B cell (primary cell): ENCODE data around the gene PTRH1. TPM values are rescaled to one million over a fixed set of nuclear protein-coding genes. Genes with fewer than 3 reads are reported as not detected.
A peak's percentile ranks its signal among the peaks of the same experiment; 100 is the strongest.

ENCODE experiments used
- ATAC-seq: fragments of 200-7000 bp; cut with Tn5 transposase; one replicate; pipeline ENCODE4 v1.10.0; 2021; ENCODE audit warnings: low read depth, mild to moderate bottlenecking, moderate number of reproducible peaks, moderate library complexity
- CTCF ChIA-PET: fragments of 350-600 bp; sonication (Branson Sonifier 250); formaldehyde crosslinking; loops from one replicate; lab custom pipeline; 2021; ENCODE audit warnings: antibody characterized with exemption, inconsistent platforms; lab: Charles Lee
- POLR2A ChIA-PET: fragments of 350-600 bp; sonication (Branson Sonifier 250); formaldehyde crosslinking; loops from one replicate; lab custom pipeline; 2021; ENCODE audit warnings: antibody characterized with exemption; lab: Charles Lee
- DNase-seq: peaks from one replicate; pipeline ENCODE4 v3.0.0; 2013
- H2AFZ ChIP-seq: 2 replicates; pipeline ENCODE4 v1.6.1; 2012; ENCODE audit warnings: mild to moderate bottlenecking, low read depth, low read length; ENCODE audit not compliant: insufficient read depth, poor library complexity, severe bottlenecking
- H3K27ac ChIP-seq, 2 donors: 1 replicate in 1 of 2; 2 replicates in 1 of 2; pipeline ENCODE4 v1.5.1; 2012 to 2013; ENCODE audit warnings: low read length in 2 of 2, mild to moderate bottlenecking in 2 of 2, moderate library complexity in 1 of 2
- H3K27me3 ChIP-seq, 4 experiments: fragments of 200-600 bp in 1 of 4; sonication (generic) in 1 of 4; replicated peaks in 1 of 4; 1 replicate in 2 of 4; 2 replicates in 2 of 4; pipeline versions ENCODE4 v1.6.1 to v1.7.0; 2013 to 2016; ENCODE audit warnings: low read length in 3 of 4, mild to moderate bottlenecking in 2 of 4, mixed read lengths in 1 of 4, moderate library complexity in 1 of 4; ENCODE audit not compliant: insufficient read depth in 4 of 4, control insufficient read depth in 3 of 4; ENCODE audit errors: control extremely low read depth in 1 of 4
- H3K36me3 ChIP-seq, 2 experiments: replicated peaks in 1 of 2; 1 replicate in 1 of 2; 2 replicates in 1 of 2; pipeline versions ENCODE4 v1.6.1 to v1.7.1; 2013; ENCODE audit warnings: low read length in 1 of 2; ENCODE audit not compliant: insufficient read depth in 2 of 2, control insufficient read depth in 1 of 2; ENCODE audit errors: control extremely low read depth in 1 of 2, extremely low read depth in 1 of 2
- H3K4me1 ChIP-seq, 2 donors: fragments of 200-600 bp in 1 of 2; sonication (generic) in 1 of 2; 1 replicate in 1 of 2; 2 replicates in 1 of 2; pipeline versions ENCODE4 v1.5.1 to v1.6.1; 2013 to 2017; ENCODE audit warnings: low read length in 2 of 2; ENCODE audit not compliant: control insufficient read depth in 2 of 2, insufficient read depth in 2 of 2
- H3K4me2 ChIP-seq: replicated peaks from 2 replicates; pipeline ENCODE3; 2012; ENCODE audit warnings: mild to moderate bottlenecking, low read depth, low read length; ENCODE audit not compliant: poor library complexity, severe bottlenecking
- H3K4me3 ChIP-seq, 5 experiments: fragments of 200-600 bp in 1 of 5; sonication (generic) in 1 of 5; 1 replicate in 3 of 5; 2 replicates in 2 of 5; pipeline versions ENCODE4 v1.5.1 to v1.7.0; 2011 to 2016; ENCODE audit warnings: low read length in 4 of 5, mild to moderate bottlenecking in 4 of 5, low read depth in 2 of 5, control low read depth in 1 of 5, moderate library complexity in 1 of 5; ENCODE audit not compliant: insufficient read depth in 1 of 5; ENCODE audit errors: control extremely low read depth in 1 of 5, extremely low read depth in 1 of 5
- H3K79me2 ChIP-seq: fragments of 200-600 bp; sonication (generic); one replicate; pipeline ENCODE4 v1.6.0; 2016; ENCODE audit warnings: low read length; ENCODE audit not compliant: control insufficient read depth, insufficient read depth
- H3K9ac ChIP-seq: fragments of 200-600 bp; sonication (generic); 2 replicates; pipeline ENCODE4 v1.6.1; 2017; ENCODE audit warnings: mild to moderate bottlenecking, low read length, moderate library complexity
- H3K9me3 ChIP-seq, 3 donors: one replicate each; pipeline versions ENCODE4 v1.6.1 to v1.7.1; 2013; ENCODE audit warnings: low read length in 2 of 3; ENCODE audit not compliant: control insufficient read depth in 2 of 3, insufficient read depth in 1 of 3; ENCODE audit errors: control extremely low read depth in 1 of 3
- H4K20me1 ChIP-seq: 2 replicates; pipeline ENCODE4 v1.6.0; 2012; ENCODE audit warnings: mild to moderate bottlenecking, low read length; ENCODE audit not compliant: insufficient read depth, control insufficient read depth, poor library complexity, severe bottlenecking
- H3K27ac Mint-ChIP-seq: one replicate; pipeline ENCODE4 v1.8.0; 2021; ENCODE audit warnings: mixed read lengths
- H3K27me3 Mint-ChIP-seq: one replicate; pipeline ENCODE4 v1.8.0; 2021; ENCODE audit warnings: mixed read lengths
- H3K4me1 Mint-ChIP-seq: one replicate; pipeline ENCODE4 v1.8.0; 2021; ENCODE audit warnings: mixed read lengths
- H3K4me3 Mint-ChIP-seq: one replicate; pipeline ENCODE4 v1.8.0; 2021; ENCODE audit warnings: mixed read lengths
- H3K9me3 Mint-ChIP-seq: one replicate; pipeline ENCODE4 v1.8.0; 2022; ENCODE audit warnings: mixed read lengths; ENCODE audit not compliant: insufficient read depth
- CTCF ChIP-seq: fragments of 200-600 bp; IDR thresholded peaks from one replicate; pipeline ENCODE4 v1.8.0; 2022; ENCODE audit warnings: antibody characterized with exemption, mild to moderate bottlenecking
- EZH2 ChIP-seq: IDR thresholded peaks from 2 replicates; pipeline ENCODE4 v1.6.1; 2012; ENCODE audit warnings: borderline replicate concordance, low read depth, mild to moderate bottlenecking, moderate library complexity, low read length; ENCODE audit not compliant: insufficient read depth, poor library complexity, severe bottlenecking
- WGBS: methylation state at CpG from one replicate; pipeline ENCODE4 v1.1.5; 2013; ENCODE audit warnings: missing lambda C conversion rate; ENCODE audit not compliant: insufficient coverage; 5-methylcytosine and 5-hydroxymethylcytosine counted together
- intact Hi-C: fragments of 100-400 bp; cut with micrococcal nuclease; formaldehyde crosslinking; loops from one replicate; pipeline ENCODE4 v1.10.0; 2022
- polyA plus RNA-seq: library from polyadenylated mRNA; depleted of rRNA; stranded (reverse); fragments of >200 nt; gene quantifications from 2 replicates; pipeline ENCODE4 v1.2.3, GENCODE V29; 2012
- total RNA-seq, 2 donors: library from RNA; stranded (reverse); fragments of 120-200 nt in 1 of 2; gene quantifications; 1 replicate in 1 of 2; 2 replicates in 1 of 2; pipeline versions ENCODE4 v1.2.3 to v1.2.4, GENCODE V29; 2013 to 2022

PTRH1 gene
- total and polyA plus RNA-seq, 2 donors (not counting 1 experiment from before 2014, with no cell fraction given), result 6.3 to 7.6 TPM

GRCh38 chr9:127749090-127749787 lies 33.8 kb upstream of the PTRH1 start:
- no peak overlapping the region for H3K9ac ChIP-seq
- POLR2A ChIA-PET, result interaction anchor here (0.6 kb wide), 1 partner anchor 46 kb away, joined by 6 read pairs; no protein-coding TSS in a partner anchor
- ATAC-seq (no peak), DNase-seq (no peak)
- no peaks in the 10 kb centered on the region for H3K4me1 ChIP-seq
- no peak overlapping the region for H3K4me3 ChIP-seq
- H3K27me3 Mint-ChIP-seq, result no peaks in the 10 kb centered on the region
- H3K79me2 ChIP-seq, result peaks cover 42% of the 10 kb centered on the region
- H3K4me2 ChIP-seq, result no peak overlapping the region
- H3K4me1 Mint-ChIP-seq, result peaks cover 11% of the 10 kb centered on the region
- peaks cover 3 to 82% of the 10 kb centered on the region in 2 experiments for H3K36me3 ChIP-seq
- peaks cover 93% of the 10 kb centered on the region for H4K20me1 ChIP-seq
- H3K27ac Mint-ChIP-seq, result no peak overlapping the region
- CTCF ChIA-PET, result no interaction called here
- H3K9me3 Mint-ChIP-seq, result no peaks in the 10 kb centered on the region
- H2AFZ ChIP-seq, result no peak overlapping the region
- no peak overlapping the region for H3K4me3 Mint-ChIP-seq
- no peaks in the 10 kb centered on the region for H3K9me3 ChIP-seq
- H3K27ac ChIP-seq, result no peak overlapping the region
- H3K27me3 ChIP-seq, result no peaks in the 10 kb centered on the region
- TF ChIP-seq EZH2, result no peak
- TF ChIP-seq CTCF, result no peak
- intact Hi-C loops, result no loop called here
- WGBS, result 95% methylated on average over 26 of the region's 26 CpGs

GRCh38 chr9:127746959-127747569 lies 31.6 kb upstream of the PTRH1 start:
- DNase-seq (no peak), ATAC-seq (no peak)
- H3K27ac ChIP-seq, result no peak overlapping the region
- no peaks in the 10 kb centered on the region for H3K27me3 ChIP-seq
- peaks cover 81% of the 10 kb centered on the region for H4K20me1 ChIP-seq
- H3K27ac Mint-ChIP-seq, result peak overlapping the region; percentile 6
- H3K4me2 ChIP-seq, result no peak overlapping the region
- ChIA-PET POLR2A (no interaction called here), CTCF (interaction anchor here (1.1 to 1.5 kb wide), 2 partner anchors 10 to 12 kb away, joined by 3 read pairs; partner anchors contain the start of gene TOR2A)
- H3K27me3 Mint-ChIP-seq, result no peaks in the 10 kb centered on the region
- intact Hi-C loops, result no loop called here
- no peak for TF ChIP-seq CTCF
- TF ChIP-seq EZH2, result no peak
- no peaks in the 10 kb centered on the region for H3K9me3 Mint-ChIP-seq
- no peak overlapping the region for H3K4me3 Mint-ChIP-seq
- no peak overlapping the region for H2AFZ ChIP-seq
- no peak overlapping the region for H3K4me3 ChIP-seq
- peaks cover 22% of the 10 kb centered on the region for H3K79me2 ChIP-seq
- H3K9me3 ChIP-seq, result no peaks in the 10 kb centered on the region
- no peaks in the 10 kb centered on the region for H3K4me1 ChIP-seq
- H3K4me1 Mint-ChIP-seq, result peaks cover 3% of the 10 kb centered on the region
- H3K36me3 ChIP-seq, result peaks cover 3 to 84% of the 10 kb centered on the region in 2 experiments
- 96% methylated on average over 10 of the region's 15 CpGs for WGBS
- H3K9ac ChIP-seq, result no peak overlapping the region
